Stimulated activated CD8-positive, alpha-beta memory T cell treated with anti-CD3 and anti-CD28 coated beads, Interleukin-7, amount 100 ng/mL, for 24 hours (primary cell): Measurements from ENCODE around the gene PHLPP1.

ENCODE experiments used
- DNase-seq: peaks from one replicate; pipeline ENCODE4 v3.0.0-alpha.2; 2020; ENCODE audit warnings: low read depth

PHLPP1 gene

GRCh38 chr18:62986490-62986889 is 271.1 kb downstream of the PHLPP1 start:
- DNase-seq, result no peak

- no peak for DNase-seq
Measured at GRCh38 chr18:62987055-62987830, 271.9 kb downstream of the PHLPP1 start.

GRCh38 chr18:62987859-62988258 is 272.5 kb downstream of the PHLPP1 start:
- DNase-seq, result no peak

- DNase-seq, result no peak
Measured at GRCh38 chr18:62988471-62988870, 273.1 kb downstream of the PHLPP1 start.

GRCh38 chr18:62989195-62989594 is 273.9 kb downstream of the PHLPP1 start:
- DNase-seq, result no peak

- DNase-seq, result no peak
Measured at GRCh38 chr18:62990653-62991052, 275.3 kb downstream of the PHLPP1 start.

GRCh38 chr18:62991389-62991788 is 276.0 kb downstream of the PHLPP1 start:
- no peak for DNase-seq

- DNase-seq, result no peak
Measured at GRCh38 chr18:62991959-62992358, 276.6 kb downstream of the PHLPP1 start.

- DNase-seq, result no peak
Measured at GRCh38 chr18:62992877-62993365, 277.6 kb downstream of the PHLPP1 start.

GRCh38 chr18:62996566-62996965 is 281.2 kb downstream of the PHLPP1 start:
- DNase-seq, result no peak

GRCh38 chr18:62997076-62997475 is 281.7 kb downstream of the PHLPP1 start:
- no peak for DNase-seq

GRCh38 chr18:62998443-62998842 is 283.1 kb downstream of the PHLPP1 start:
- DNase-seq, result no peak

- DNase-seq, result no peak
Measured at GRCh38 chr18:62999392-62999791, 284.1 kb downstream of the PHLPP1 start.

GRCh38 chr18:62999921-63000320 is 284.6 kb downstream of the PHLPP1 start:
- no peak for DNase-seq

- DNase-seq, result no peak
Measured at GRCh38 chr18:63000839-63001238, 285.5 kb downstream of the PHLPP1 start.

- DNase-seq, result no peak
Measured at GRCh38 chr18:63001861-63002260, 286.5 kb downstream of the PHLPP1 start.

GRCh38 chr18:63002305-63002704 is 287.0 kb downstream of the PHLPP1 start:
- no peak for DNase-seq

- DNase-seq, result no peak
Measured at GRCh38 chr18:63002803-63003445, 287.6 kb downstream of the PHLPP1 start.

- no peak for DNase-seq
Measured at GRCh38 chr18:63003899-63004298, 288.6 kb downstream of the PHLPP1 start.

- no peak for DNase-seq
Measured at GRCh38 chr18:63004466-63005089, 289.2 kb downstream of the PHLPP1 start.

GRCh38 chr18:63005306-63005705 is 290.0 kb downstream of the PHLPP1 start:
- DNase-seq, result no peak

GRCh38 chr18:63007231-63007630 is 291.9 kb downstream of the PHLPP1 start:
- DNase-seq, result no peak

GRCh38 chr18:63016270-63016669 is 300.9 kb downstream of the PHLPP1 start:
- DNase-seq, result peak; percentile 3
